Measurements from ENCODE around the gene FRAS1.

GRCh38 chr4:78457751-78458150 lies 400.6 kb downstream of the FRAS1 start:
- TF ChIP-seq, protein P1, sequence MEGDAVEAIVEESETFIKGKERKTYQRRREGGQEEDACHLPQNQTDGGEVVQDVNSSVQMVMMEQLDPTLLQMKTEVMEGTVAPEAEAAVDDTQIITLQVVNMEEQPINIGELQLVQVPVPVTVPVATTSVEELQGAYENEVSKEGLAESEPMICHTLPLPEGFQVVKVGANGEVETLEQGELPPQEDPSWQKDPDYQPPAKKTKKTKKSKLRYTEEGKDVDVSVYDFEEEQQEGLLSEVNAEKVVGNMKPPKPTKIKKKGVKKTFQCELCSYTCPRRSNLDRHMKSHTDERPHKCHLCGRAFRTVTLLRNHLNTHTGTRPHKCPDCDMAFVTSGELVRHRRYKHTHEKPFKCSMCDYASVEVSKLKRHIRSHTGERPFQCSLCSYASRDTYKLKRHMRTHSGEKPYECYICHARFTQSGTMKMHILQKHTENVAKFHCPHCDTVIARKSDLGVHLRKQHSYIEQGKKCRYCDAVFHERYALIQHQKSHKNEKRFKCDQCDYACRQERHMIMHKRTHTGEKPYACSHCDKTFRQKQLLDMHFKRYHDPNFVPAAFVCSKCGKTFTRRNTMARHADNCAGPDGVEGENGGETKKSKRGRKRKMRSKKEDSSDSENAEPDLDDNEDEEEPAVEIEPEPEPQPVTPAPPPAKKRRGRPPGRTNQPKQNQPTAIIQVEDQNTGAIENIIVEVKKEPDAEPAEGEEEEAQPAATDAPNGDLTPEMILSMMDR (conservative IDR thresholded peaks at IDR 0.05), result no peak
- no peak for TF ChIP-seq EZH2 (IDR thresholded peaks at IDR 0.05; ENCODE audit: low read depth)
